GM18502 (cell line): ENCODE results near the gene SORCS1.
"Not testable (repeated sequence)": the region's sequence is repeated elsewhere in the genome, so short reads cannot be mapped to it uniquely, and the experiment has no call there.

ENCODE experiments used
- ATAC-seq: cut with Tn5 transposase; IDR thresholded peaks from one replicate; pipeline ENCODE4 v1.9.1; 2021; ENCODE audit warnings: mild to moderate bottlenecking; ENCODE audit not compliant: unreplicated experiment, poor library complexity

SORCS1 gene

DNA sequence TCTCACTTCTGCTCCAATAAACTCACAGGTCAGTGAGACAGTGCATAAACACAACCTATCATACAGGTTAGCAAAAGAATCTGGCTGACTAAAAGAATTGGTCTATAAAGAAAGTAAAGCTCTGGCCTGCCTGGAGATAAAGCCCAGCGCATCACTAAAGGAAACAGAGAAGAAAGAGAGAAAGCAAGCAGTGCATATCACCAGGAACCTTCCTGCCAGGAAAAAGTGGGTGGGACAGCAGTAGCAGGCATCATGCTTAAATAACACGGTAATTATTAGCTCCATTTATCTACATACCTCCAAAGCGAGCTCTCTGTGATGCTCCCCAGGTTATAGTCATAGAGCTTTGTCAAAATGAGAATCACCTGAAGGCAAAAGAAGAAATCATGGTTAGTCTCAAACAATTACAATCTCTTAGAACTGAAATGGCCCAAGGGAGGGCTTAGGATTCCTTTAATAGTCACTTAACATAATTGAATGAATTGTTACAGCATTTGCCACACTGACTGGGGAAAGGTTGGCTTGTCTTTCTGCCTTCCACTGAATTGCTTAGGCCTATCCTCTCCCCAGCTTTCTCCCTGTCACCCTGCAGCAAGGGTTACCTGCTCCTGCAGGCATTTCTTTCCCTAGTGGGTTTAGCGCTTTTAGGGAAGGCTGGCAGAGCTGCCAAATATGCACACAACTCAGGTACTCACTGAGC is 208.1 kb downstream of the SORCS1 start:
- ATAC-seq, result no peak

DNA sequence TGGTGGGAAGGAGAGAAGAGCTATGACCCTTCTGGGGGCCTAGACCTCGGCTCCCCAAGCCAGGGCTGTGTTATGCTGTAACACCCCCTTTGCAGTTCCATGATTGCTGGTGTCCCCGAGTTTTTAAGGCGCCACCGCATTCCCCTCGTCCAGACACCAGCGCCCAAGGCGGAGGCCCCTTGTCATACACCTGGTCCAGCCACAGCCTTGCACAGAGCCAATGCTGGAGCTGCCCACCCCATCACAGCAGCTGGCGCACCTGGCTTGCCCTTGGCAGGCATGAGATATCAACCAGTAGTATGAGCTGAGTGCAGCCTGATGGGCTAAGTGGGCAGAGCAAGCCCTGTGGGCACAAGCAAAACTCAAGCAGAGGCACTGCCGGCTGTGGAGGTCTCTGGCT is 209.4 kb downstream of the SORCS1 start:
- no peak for ATAC-seq

DNA sequence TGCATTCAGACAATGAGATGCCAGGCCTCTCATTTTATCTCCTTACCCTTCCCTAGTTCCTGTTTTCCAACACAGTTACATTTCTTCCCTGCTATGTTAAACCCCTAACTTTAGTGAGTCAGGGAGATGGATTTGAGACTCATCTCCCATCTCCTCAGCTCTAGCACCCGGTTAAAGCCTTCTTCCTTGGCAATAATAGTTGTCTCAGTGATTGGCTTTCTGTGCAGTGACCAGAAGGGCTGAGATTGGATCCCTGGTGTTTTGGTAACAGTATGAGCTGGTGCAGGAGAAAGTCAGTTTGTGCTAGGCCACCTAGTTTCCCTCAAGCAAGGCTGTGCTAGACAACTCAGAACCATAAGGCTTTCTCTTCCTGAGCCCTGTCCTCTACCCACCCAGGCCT is 212.5 kb downstream of the SORCS1 start:
- ATAC-seq, result no peak

DNA sequence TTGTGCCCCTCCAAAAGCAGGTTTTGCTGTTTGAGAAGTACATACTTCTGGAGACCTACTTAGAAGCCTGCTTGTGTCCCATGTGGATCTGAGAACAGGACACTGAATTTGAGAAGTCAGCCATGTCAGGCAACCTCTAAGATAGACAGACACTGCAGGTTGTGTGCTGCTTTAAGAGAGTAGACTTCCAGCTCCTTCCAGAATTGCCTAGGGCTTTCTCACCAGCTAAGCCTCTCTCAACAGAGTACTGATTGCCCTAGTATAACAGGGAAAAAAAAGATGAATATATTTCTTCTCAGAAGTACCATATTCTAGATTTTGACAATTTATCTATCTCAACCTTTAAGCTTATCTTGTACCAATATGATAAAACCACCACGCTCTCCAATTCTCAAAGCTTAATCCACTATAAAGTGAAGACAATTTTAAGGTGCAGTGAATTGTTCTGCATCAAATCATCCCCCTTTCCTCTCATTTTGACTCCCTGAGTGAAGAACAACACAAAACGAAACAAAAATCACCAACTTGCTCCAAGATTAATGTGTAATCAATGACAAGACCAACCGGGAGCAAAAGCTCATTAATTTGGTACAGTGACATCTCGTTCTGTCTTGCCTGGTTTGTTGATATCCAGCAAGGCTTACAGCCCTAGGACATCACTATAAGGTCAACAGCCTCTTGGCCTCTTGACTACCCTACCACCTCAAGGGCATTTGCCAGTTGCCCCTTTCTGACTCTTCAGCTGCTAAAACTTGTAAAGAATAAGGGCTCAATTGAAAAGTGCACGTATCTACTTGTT is 214.6 kb downstream of the SORCS1 start:
- no peak for ATAC-seq

DNA sequence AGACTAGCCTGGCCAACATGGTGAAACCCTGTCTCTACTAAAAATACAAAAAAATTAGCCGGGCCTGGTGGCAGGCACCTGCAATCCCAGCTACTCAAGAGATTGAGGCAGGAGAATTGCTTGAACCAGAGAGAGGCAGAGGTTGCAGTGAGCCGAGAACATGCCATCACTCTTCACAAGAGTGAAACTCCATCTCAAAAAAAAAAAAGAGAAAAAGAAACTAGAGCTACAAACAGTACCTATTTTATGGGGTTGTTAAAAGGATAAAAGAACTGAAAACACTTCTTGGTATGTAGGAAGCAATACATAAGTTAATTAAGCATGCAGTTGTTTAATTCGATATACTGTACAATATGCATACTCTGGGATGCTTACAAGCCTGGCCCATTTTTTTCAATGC is 216.9 kb downstream of the SORCS1 start:
- ATAC-seq, result peak; percentile 64

DNA sequence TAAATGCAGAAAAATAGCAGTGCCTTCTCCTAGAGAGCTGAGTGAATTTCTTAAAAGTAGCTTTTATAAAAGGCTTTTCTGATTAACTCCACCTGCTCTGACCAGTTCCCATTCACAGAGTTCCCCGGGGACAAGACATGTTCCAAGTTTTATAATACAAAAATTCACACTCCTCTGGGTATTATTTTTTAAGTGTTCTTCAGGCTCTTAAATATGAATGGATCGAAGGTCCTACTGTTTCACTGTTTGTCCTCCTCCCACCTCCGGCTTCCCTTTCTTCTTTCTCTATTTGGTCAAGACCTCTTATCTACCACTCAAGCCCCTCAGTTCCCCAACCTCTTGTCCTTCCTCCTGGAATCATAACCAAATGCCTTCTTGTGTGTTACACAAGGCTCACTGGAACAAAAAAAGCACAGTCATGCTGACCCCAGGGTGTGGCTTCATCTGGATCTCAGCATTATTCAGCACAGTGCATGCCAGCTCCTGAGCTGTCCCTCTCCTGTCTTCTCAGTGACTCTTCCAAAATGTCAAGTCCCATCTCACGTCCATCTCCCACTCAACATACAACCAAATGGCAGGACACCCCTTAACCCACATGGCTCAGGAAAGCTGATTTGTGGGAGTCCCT is 222.4 kb downstream of the SORCS1 start:
- no peak for ATAC-seq

DNA sequence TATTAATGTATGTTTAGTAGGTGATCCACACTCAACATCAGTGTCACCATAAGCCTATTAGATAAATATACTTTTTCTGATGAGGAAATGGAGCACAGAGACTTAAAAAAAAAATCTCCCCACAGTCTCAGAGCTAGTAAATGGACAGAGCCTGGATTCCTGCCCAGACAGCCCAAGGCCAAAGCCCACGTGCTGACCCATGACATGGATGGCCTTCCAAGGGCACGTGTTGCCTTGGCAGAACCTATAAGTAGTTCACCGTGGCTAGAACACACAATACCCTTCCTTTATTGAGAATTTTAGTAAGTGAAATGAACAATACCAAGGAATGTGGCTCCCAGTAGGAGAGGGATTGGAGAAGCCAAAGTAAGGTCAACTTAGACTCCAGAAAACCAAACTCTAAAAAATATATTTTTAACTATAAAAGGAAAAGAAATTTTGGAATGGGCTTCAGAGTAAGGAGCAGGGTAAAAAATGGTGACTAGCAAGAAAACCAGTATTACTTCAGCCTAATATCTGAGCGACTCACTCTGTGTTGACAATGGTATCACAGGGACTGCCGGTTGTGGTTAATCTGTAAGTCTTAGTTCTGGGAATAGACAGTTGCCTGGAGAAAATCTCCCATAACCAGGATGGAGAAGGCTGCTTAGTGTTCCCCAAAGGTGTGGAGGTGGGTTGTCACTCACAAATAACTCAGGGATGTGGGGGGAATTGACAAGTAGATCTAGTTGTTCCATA is 223.0 kb downstream of the SORCS1 start:
- no peak for ATAC-seq

DNA sequence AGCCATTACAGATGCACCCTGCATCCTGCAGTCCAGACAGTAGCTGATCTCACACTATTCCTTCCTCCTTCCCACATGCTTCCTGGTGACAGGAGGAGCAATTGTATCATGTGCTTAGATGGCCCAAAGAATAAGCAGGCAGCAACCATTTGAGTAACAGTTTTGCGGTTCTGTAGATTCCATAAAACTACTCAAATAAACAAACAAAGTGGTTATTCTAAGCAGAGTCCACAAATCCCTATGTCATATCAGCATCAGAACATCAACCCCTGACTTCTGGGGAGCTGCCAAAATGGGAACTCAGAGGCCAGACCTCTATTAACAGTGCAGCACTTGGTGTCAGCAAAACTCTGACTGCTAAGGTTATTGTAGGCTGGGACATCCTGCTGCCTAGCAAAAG is 226.0 kb downstream of the SORCS1 start:
- ATAC-seq, result no peak

DNA sequence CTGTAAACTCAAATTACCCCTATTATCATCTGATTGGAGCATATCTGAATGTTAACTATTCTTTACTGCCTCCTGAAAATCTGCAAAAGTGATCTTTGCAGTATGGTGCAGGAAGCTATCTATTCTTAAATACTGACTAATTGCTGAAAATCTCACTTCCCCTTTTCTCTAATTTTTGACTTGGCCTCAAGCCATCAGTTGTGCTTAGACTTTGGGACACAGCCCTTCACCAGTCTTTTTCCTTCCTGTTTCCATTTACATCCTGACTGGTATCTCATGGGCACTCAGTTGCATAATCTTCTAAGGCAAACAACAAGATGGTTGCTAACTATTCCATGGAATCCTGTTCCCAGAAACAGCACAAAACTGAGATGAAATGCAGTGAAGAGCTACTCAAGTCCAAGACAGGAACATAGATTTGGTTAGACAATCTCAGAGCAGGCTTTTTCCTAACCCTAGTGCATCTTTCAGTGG is 228.5 kb downstream of the SORCS1 start:
- ATAC-seq, result peak; percentile 76

DNA sequence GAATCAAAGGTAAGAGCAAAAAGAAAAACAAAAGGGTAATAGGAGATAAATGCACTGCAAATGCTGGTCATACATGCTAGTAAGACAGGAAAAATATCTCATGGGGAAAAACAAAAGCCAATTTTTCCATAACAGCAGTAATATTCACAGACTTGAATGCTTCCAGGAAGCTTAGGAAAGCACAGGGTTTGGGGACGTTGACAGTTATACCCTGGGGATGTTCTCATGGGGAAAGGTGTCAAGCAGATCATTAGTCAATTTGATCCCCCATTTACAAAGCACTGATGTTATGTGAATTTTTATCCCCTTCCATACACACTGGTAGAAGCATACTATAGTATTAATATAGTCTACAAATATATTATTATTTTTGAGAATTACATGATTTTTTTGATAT is 232.7 kb downstream of the SORCS1 start:
- no peak for ATAC-seq

DNA sequence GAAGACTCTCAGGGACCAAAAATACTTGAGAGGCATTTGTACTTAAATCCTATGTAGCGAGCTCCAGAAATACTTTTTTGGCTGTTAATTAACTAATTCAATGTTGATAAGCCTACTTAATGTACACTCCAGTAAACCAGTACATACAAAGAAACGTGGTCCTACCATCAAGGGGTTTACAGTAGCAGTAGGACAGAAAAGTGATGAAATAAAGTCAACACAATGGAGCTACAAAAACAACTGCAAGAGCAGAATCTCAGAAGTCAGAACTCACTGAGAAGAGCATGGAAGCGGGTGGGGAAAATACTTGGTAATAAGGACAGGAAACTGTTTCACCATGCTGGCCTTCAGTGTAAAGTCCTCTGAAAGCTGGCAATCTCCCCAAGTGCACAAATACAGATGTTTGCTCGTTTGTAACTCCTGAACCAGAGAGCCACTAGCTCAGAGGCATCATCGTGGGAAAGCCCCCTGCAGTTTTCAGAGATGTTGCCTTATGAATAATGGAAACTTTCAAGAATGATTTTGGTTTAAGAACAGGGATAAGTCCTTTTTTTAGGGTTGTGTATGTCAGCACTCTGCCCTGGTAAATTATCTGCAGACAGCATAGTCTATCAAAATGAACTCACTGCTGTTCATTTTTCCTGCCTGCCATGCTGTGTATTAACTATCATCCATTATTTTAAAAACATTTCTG is 233.2 kb downstream of the SORCS1 start:
- peak; percentile 78 for ATAC-seq

DNA sequence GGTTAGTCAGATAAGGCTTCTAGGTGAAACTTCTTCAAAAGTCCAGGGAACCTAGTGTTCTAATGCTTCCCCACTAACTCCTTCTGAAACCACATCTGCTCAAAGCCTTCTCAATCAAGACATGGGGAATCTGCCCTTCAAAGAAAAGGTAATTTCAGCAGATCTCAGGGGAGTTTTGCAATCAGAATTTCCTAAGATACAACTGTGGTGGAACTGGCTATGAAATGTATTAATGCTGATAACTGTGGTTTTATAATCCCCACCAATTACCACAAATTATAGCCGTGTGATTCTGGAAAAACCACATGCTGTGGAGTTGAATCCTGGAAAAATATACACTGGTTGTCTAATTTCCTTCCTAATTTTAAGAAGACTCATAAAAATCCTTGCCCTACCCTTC is 233.8 kb downstream of the SORCS1 start:
- peak; percentile 14 for ATAC-seq

DNA sequence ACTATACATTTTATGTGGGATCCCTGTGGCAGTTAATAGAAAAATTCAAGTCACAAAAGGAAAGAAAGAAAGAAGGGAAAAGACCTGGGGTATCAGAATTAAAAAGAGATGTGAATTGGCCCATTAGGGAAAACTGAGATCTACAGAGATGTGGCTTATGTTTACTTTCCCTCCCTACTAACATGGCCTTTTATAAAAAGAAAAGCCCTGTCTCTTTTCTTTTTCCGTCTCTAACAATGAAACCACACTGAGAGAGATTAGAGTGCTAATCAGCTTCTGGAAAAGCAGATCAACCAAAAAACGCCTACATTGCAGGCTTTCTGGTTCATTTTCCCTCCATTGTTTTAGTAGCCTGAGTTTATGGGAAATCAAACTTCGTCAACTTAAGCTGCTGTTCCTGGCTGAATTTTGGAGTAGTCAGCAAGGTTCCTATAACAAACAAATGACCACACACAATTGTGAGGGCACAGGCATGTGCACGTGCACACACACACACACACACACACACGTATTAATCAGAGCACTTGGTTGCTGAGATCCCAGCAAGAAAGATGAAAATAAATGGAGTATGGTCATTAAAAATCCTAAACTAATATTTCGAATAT is 235.1 kb downstream of the SORCS1 start:
- ATAC-seq, result no peak

DNA sequence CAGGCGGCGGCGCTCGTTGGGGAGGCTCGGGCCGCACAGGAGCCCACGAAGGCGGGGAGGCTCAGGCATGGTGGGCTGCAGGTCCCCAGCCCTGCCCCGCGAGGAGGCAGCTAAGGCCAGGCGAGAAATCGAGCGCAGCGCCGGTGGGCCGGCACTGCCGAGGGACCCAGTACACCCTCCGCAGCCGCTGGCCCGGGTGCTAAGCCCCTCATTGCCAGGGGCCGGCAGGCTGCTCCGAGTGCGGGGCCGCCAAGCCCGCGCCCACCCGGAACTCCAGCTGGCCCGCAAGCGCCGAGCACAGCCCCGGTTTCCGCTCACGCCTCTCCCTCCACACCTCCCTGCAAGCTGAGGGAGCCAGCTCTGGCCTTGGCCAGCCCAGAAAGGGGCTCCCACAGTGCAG is 236.4 kb downstream of the SORCS1 start:
- not testable (repeated sequence) for ATAC-seq

DNA sequence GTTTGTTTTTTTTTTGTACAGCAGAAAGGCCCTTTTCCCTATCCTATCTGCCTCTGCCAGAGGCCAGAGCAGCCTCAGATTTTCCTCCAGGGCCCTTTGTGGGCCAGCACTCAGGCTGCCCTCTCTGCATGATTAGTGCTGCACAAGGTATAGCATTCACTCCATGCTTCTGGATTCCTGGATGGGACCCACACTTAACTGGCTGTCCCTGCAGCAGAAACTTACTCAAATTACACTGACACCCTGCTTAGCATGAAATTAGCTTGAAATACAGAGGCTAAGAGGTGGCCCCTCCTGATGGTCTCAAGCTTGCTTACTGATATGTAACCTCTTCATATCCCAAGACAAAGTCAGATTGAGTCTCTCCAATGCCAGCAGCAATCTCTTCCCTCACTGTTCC is 239.3 kb downstream of the SORCS1 start:
- no peak for ATAC-seq

DNA sequence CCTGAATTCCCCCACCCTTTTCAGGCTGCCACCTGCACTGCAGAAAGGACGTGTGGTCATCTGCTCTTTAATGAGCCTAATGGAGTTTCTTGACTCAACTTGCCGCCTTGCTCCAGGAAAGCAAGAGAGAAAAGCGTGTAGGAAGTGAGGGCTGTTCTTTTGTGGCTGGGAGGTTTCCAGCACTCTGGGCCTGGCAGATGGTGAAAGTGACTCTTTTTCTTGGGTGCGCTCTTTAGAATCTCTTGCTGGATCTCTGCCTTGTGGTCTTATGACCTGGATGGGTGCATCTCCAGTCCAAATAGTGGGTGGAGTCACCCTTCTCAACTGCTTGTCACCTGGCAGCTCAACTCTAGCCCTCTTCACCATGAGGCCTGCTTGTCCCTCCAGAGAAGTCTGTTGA is 244.0 kb downstream of the SORCS1 start:
- no peak for ATAC-seq

DNA sequence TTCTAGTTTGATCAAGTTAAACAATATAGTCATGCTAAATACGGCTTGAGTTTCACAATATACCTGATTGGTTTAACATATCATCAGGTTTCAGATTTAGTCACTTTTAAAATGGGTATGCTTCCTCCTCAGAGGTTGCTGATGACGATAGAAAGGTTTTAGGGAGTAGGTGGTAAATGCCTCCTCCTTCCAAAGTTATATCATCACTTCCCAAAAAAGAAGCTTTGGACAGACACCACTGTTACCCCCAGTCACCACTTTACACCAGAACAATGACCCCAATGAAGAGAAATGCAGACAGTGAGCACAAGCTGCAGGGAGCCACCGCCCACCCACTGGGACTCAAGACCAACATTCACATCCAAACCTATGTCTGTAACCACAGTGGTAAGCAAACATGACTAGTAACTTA is 244.6 kb downstream of the SORCS1 start:
- peak; percentile 89 for ATAC-seq

DNA sequence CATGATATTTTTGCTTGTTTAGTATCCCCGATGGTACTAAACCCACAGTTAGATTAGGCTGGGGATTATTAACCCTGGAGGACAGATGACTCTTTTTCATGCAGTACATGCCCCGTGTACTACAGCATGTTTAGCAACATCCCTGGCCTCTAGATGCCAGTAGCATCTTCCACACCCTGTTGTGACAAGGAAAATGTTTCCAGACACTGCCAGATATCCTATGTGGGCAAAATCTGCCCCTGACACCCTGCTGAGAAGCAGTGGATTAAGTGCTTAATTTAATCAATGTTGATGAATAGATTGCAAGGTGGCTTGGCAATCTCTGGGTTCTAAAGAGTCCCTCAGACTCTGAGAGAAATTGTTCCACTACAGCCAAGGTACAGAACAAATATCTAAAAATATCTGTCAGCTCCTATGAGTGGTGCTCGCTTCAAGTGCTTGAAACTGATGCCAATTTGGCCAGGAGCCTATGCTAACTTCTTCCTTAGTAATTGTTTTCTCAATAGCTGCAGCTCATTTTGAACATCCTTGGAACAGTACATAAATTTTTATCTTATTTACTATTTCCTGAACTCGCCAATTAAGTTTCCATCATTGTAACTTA is 247.0 kb downstream of the SORCS1 start:
- ATAC-seq, result no peak

DNA sequence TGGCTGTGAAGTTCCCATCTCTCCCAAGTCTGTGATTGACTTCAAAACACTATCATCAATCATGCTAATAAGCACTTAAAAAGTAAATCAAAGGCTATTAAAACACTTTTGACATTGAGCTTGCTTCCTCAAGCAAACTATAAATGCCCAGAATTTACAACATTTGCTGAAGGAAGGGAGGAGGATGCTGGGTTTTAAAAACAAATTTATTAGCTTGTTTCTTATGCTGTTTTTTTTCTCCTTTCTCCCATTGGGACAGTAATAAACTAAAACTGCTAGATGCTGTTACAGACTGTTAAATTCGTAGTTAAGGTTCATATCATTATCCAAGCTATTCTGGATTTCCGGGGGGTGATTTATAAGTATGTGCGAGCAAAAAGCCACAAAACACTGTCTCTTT is 250.5 kb downstream of the SORCS1 start:
- no peak for ATAC-seq
